ENCODE measurements around the gene ZDHHC4.

DNA sequence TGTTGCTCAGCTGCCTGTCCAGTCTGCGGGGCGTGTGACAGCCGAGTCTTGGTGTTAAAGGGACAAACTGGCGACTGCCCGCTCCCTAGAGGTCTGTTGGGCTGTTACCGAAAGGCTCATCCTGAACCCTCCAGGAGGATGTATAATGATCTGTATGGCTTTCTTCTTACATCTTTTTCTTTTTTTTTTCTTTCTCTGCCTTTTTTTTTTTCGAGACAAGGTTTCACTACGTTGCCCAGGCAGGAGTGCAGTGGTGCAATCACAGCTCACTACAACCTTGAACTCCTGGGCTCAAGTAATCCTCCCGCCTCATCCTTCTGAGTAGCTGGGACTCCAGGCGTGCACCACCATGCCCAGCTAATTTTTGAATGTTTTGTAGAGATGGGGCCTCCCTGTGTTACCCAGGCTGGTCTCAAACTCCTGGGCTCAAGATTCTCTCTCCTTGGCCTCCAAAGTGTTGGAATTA lies 13.4 kb downstream of the ZDHHC4 start:
- no peak for TF ChIP-seq CTCF (IDR thresholded peaks at IDR 0.05)
- TF ChIP-seq POLR2A (IDR thresholded peaks at IDR 0.05) = no peak
